Fibroblast of lung (primary cell): ENCODE results near the gene AKAP13. TPM values are rescaled to one million over a fixed set of nuclear protein-coding genes. Genes with fewer than 3 reads are reported as not detected.

Experiments
- DNase-seq, 2 donors: peaks; one replicate each; pipeline versions ENCODE4 v3.0.0 to v3.0.0-alpha.2; 2010; ENCODE audit warnings: low read depth in 2 of 2
- H2AFZ ChIP-seq: 2 replicates; pipeline ENCODE4 v1.5.1; 2012; ENCODE audit warnings: low read length, control low read depth, inconsistent platforms
- H3K27ac ChIP-seq: 2 replicates; pipeline ENCODE4 v1.5.1; 2011; ENCODE audit warnings: low read length, control low read depth; ENCODE audit not compliant: insufficient read depth
- H3K27me3 ChIP-seq: 2 replicates; pipeline ENCODE4 v1.5.1; 2011; ENCODE audit warnings: mild to moderate bottlenecking, low read length; ENCODE audit not compliant: control insufficient read depth, insufficient read depth
- H3K36me3 ChIP-seq: 2 replicates; pipeline ENCODE4 v1.5.1; 2011; ENCODE audit warnings: low read length; ENCODE audit not compliant: control insufficient read depth, insufficient read depth
- H3K4me1 ChIP-seq: 2 replicates; pipeline ENCODE4 v1.5.1; 2011; ENCODE audit warnings: low read length; ENCODE audit not compliant: control insufficient read depth, insufficient read depth; ENCODE audit errors: extremely low read depth
- H3K4me2 ChIP-seq: 2 replicates; pipeline ENCODE4 v1.5.1; 2011; ENCODE audit warnings: low read length, control low read depth; ENCODE audit not compliant: insufficient read depth; ENCODE audit errors: extremely low read depth
- H3K4me3 ChIP-seq, 4 experiments: fragments of 200-600 bp in 1 of 4; sonication (generic) in 1 of 4; replicated peaks in 1 of 4; 2 replicates each; pipeline ENCODE4 v1.5.1; 2011 to 2016; ENCODE audit warnings: low read length in 4 of 4, low read depth in 3 of 4, mild to moderate bottlenecking in 3 of 4, control low read depth in 2 of 4, inconsistent platforms in 1 of 4, mixed read lengths in 1 of 4; ENCODE audit not compliant: insufficient read depth in 1 of 4; ENCODE audit errors: control extremely low read depth in 1 of 4
- H3K79me2 ChIP-seq: 2 replicates; pipeline ENCODE4 v1.5.1; 2012; ENCODE audit warnings: mild to moderate bottlenecking, low read length, inconsistent platforms; ENCODE audit not compliant: control insufficient read depth, insufficient read depth
- H3K9ac ChIP-seq: 2 replicates; pipeline ENCODE4 v1.5.1; 2011; ENCODE audit warnings: mild to moderate bottlenecking, low read length, control low read depth; ENCODE audit not compliant: insufficient read depth
- H3K9me3 ChIP-seq: 2 replicates; pipeline ENCODE4 v1.5.1; 2012; ENCODE audit warnings: low read depth, low read length; ENCODE audit not compliant: control insufficient read depth, insufficient read depth
- H4K20me1 ChIP-seq: 2 replicates; pipeline ENCODE4 v1.5.1; 2011; ENCODE audit warnings: low read length; ENCODE audit not compliant: control insufficient read depth, insufficient read depth; ENCODE audit errors: extremely low read depth
- EZH2 ChIP-seq: IDR thresholded peaks from 2 replicates; pipeline ENCODE4 v1.5.1; 2012; ENCODE audit warnings: low read length, control low read depth, mild to moderate bottlenecking; ENCODE audit errors: missing control alignments
- polyA plus RNA-seq, 2 donors: library from polyadenylated mRNA; depleted of rRNA in 1 of 2; stranded (reverse) in 1 of 2; unstranded in 1 of 2; fragments of >200 nt; gene quantifications; 2 replicates each; pipeline ENCODE4 v1.2.1, GENCODE V29; 2011 to 2012; ENCODE audit warnings: missing spikeins in 1 of 2
- total RNA-seq: library from RNA; depleted of rRNA; stranded (reverse); fragments of >200 nt; gene quantifications from 2 replicates; pipeline ENCODE4 v1.2.1, GENCODE V29; 2014
- TF ChIP-seq, protein P1 (sequence below), 2 donors: IDR thresholded peaks in 1 of 2; conservative IDR thresholded peaks in 1 of 2; 1 replicate in 1 of 2; 2 replicates in 1 of 2; pipeline ENCODE4 v1.5.1; 2011 to 2012; ENCODE audit warnings: low read length in 2 of 2, control low read depth in 1 of 2, inconsistent platforms in 1 of 2, low read depth in 1 of 2, mild to moderate bottlenecking in 1 of 2

The AKAP13 gene
- total and polyA plus RNA-seq, 2 donors (not counting 1 experiment from before 2014, with no cell fraction given) = 8.3 to 68.4 TPM

DNA sequence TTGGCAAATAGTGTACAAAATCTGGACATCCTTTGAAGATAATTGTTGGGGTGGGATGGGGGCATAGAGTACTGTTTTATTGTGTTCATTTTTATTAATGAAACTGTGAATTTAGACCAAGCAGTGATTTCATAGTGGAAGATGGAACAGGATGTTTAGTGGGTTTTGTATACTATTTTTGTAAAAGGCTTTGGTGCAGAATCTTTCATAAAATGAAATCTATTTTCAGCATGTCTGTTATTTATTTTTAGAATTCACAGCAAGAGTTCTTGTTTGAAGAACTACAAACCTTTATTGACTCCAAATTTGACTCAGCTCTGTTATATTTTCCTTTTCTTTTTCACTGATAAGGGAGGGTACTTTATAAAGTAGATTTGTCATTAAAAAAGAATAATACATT, 145.4 kb downstream of the AKAP13 start:
- no peak overlapping the region for H3K4me2 ChIP-seq
- H4K20me1 ChIP-seq = no peaks in the 10 kb centered on the region
- no peak overlapping the region for H3K9ac ChIP-seq
- H3K27me3 ChIP-seq = no peaks in the 10 kb centered on the region
- no peak overlapping the region for H2AFZ ChIP-seq
- no peak overlapping the region for H3K4me3 ChIP-seq
- no peak overlapping the region for H3K27ac ChIP-seq
- H3K79me2 ChIP-seq = no peaks in the 10 kb centered on the region
- no peak for TF ChIP-seq EZH2
- TF ChIP-seq, protein P1, sequence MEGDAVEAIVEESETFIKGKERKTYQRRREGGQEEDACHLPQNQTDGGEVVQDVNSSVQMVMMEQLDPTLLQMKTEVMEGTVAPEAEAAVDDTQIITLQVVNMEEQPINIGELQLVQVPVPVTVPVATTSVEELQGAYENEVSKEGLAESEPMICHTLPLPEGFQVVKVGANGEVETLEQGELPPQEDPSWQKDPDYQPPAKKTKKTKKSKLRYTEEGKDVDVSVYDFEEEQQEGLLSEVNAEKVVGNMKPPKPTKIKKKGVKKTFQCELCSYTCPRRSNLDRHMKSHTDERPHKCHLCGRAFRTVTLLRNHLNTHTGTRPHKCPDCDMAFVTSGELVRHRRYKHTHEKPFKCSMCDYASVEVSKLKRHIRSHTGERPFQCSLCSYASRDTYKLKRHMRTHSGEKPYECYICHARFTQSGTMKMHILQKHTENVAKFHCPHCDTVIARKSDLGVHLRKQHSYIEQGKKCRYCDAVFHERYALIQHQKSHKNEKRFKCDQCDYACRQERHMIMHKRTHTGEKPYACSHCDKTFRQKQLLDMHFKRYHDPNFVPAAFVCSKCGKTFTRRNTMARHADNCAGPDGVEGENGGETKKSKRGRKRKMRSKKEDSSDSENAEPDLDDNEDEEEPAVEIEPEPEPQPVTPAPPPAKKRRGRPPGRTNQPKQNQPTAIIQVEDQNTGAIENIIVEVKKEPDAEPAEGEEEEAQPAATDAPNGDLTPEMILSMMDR (conservative IDR thresholded peaks at IDR 0.05 in 1 of 2, IDR thresholded peaks at IDR 0.05 in 1 of 2; ENCODE audit: low read depth in 1 of 2, low read length in 2 of 2) = no peak
- peaks cover 2% of the 10 kb centered on the region for H3K36me3 ChIP-seq
- DNase-seq = no peak
- peaks cover 4% of the 10 kb centered on the region for H3K4me1 ChIP-seq
- no peaks in the 10 kb centered on the region for H3K9me3 ChIP-seq

DNA sequence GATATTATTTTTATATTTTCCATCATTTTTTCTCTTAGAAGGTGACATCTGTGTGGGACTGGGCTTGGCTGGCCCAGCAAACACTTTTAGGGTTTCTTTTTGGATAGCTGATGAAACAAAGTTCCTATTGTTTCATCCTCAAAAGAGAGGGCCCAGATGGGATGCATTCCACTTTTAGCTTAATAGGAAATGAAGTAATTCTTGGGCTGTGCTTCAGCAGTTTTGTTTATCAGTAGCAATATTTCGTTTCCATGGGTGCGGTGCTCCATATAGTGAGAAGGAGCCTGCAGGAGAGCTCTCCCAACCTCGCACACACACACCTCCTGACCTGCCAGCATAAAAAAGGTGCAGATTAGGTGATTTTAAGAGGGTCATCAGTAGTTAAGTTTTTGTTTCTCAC, 147.5 kb downstream of the AKAP13 start:
- H3K4me2 ChIP-seq = peak overlapping the region; percentile 11

DNA sequence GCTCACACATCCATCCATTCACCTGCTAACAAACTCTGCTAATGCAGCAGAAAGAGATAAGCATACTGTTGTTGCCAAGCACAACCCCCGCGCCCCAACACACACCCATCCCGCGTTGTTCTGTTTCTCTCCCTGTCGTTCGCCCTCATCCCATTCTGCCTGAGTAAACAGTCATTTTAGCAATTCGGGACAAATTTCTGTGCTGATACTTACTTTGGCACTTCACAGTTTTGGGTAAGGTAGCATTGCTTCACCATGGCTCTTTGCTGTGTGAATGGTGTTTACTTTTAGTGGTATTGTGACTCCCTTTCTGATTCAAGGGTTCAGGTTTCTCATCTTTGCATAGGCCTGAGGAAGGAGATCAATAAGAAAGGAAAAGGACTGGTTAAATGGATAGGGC, 149.7 kb downstream of the AKAP13 start:
- no peak overlapping the region for H3K9ac ChIP-seq
- H3K4me3 ChIP-seq = no peak overlapping the region
- TF ChIP-seq EZH2 = no peak
- TF ChIP-seq, protein P1 (conservative IDR thresholded peaks at IDR 0.05 in 1 of 2, IDR thresholded peaks at IDR 0.05 in 1 of 2; ENCODE audit: low read depth in 1 of 2, low read length in 2 of 2) = no peak
- DNase-seq = no peak
- H3K4me1 ChIP-seq = peaks cover 4% of the 10 kb centered on the region
- H2AFZ ChIP-seq = no peak overlapping the region
- H4K20me1 ChIP-seq = peaks cover 1% of the 10 kb centered on the region
- H3K79me2 ChIP-seq = no peaks in the 10 kb centered on the region
- H3K4me2 ChIP-seq = no peak overlapping the region
- H3K27me3 ChIP-seq = no peaks in the 10 kb centered on the region
- no peaks in the 10 kb centered on the region for H3K9me3 ChIP-seq
- no peaks in the 10 kb centered on the region for H3K36me3 ChIP-seq
- no peak overlapping the region for H3K27ac ChIP-seq

More for the DNA sequence above, 147.5 kb downstream of the AKAP13 start:
- H3K79me2 ChIP-seq = no peaks in the 10 kb centered on the region
- H3K27ac ChIP-seq = peak overlapping the region; percentile 80
- peak; percentile 85 to 89 for DNase-seq
- H3K36me3 ChIP-seq = no peaks in the 10 kb centered on the region
- H2AFZ ChIP-seq = no peak overlapping the region
- no peak overlapping the region for H3K9ac ChIP-seq
- no peaks in the 10 kb centered on the region for H3K27me3 ChIP-seq
- no peak overlapping the region for H3K4me3 ChIP-seq
- H3K4me1 ChIP-seq = peaks cover 4% of the 10 kb centered on the region
- no peaks in the 10 kb centered on the region for H3K9me3 ChIP-seq
- TF ChIP-seq, protein P1 (conservative IDR thresholded peaks at IDR 0.05 in 1 of 2, IDR thresholded peaks at IDR 0.05 in 1 of 2; ENCODE audit: low read depth in 1 of 2, low read length in 2 of 2) = no peak
- TF ChIP-seq EZH2 = no peak
- no peaks in the 10 kb centered on the region for H4K20me1 ChIP-seq
